K562 (cell line): ENCODE measurements around the gene SPON2. TPM values are rescaled to one million over a fixed set of nuclear protein-coding genes. Genes with fewer than 3 reads are reported as not detected.

Experiments used
- BCL6 ChIP-seq: fragments of 250-450 bp; sonication (Bioruptor Pico); IDR thresholded peaks from 2 replicates; pipeline ENCODE4 v1.4.0; 2020
- CREBBP ChIP-seq: IDR thresholded peaks from one replicate; pipeline ENCODE4 v1.6.1; 2012; ENCODE audit warnings: low read depth, mild to moderate bottlenecking, control low read depth, inconsistent platforms, low read length
- CSDE1 ChIP-seq, 2 experiments: fragments of 450-650 bp; IDR thresholded peaks; 2 replicates each; pipeline ENCODE4 v1.6.1; 2016; ENCODE audit warnings: mild to moderate bottlenecking in 1 of 2
- EGR1 ChIP-seq: fragments of 450-650 bp; conservative IDR thresholded peaks from 2 replicates; pipeline ENCODE4 v1.6.1; 2017; ENCODE audit warnings: mild to moderate bottlenecking
- ETS1 ChIP-seq: conservative IDR thresholded peaks from 2 replicates; pipeline ENCODE4 v1.6.1; 2011; ENCODE audit warnings: low read depth, mild to moderate bottlenecking, low read length; ENCODE audit not compliant: control insufficient read depth
- HDAC1 ChIP-seq, 2 experiments: fragments of 450-650 bp; IDR thresholded peaks; 2 replicates each; pipeline ENCODE4 v1.6.1; 2016 to 2017; ENCODE audit warnings: inconsistent platforms in 1 of 2, mild to moderate bottlenecking in 1 of 2, moderate library complexity in 1 of 2
- HEY1 ChIP-seq: fragments of 250-450 bp; sonication (Bioruptor Pico); IDR thresholded peaks from 2 replicates; pipeline ENCODE4 v1.5.0; 2020; ENCODE audit warnings: mild to moderate bottlenecking, moderate library complexity, borderline replicate concordance
- HMGN3 ChIP-seq: IDR thresholded peaks from 2 replicates; pipeline ENCODE4 v1.6.1; 2011; ENCODE audit warnings: borderline replicate concordance, low read depth, mild to moderate bottlenecking, mixed read lengths, low read length; ENCODE audit not compliant: insufficient read length; ENCODE audit errors: extremely low read depth
- NFIX ChIP-seq: fragments of 250-450 bp; sonication (Bioruptor Pico); IDR thresholded peaks from 2 replicates; pipeline ENCODE4 v1.4.0; 2020; ENCODE audit warnings: low read depth, mild to moderate bottlenecking, moderate library complexity
- NR2F6 ChIP-seq: fragments of 450-650 bp; formaldehyde crosslinking; IDR thresholded peaks from 2 replicates; pipeline ENCODE4 v1.4.0; 2020; ENCODE audit warnings: mild to moderate bottlenecking
- POLR2G ChIP-seq: fragments of 200-400 bp; formaldehyde crosslinking; IDR thresholded peaks from 2 replicates; pipeline ENCODE4 v1.6.1; 2017; ENCODE audit warnings: low read depth, mild to moderate bottlenecking, antibody characterized with exemption, low read length, moderate library complexity
- POLR3A ChIP-seq: IDR thresholded peaks from 2 replicates; pipeline ENCODE4 v1.6.1; 2011; ENCODE audit warnings: borderline replicate concordance, mild to moderate bottlenecking, moderate library complexity; ENCODE audit not compliant: insufficient read length, insufficient read depth; ENCODE audit errors: extremely low read depth
- PURB ChIP-seq: sonication (generic); formaldehyde crosslinking; IDR thresholded peaks from 2 replicates; pipeline ENCODE4 v1.9.0; 2021; ENCODE audit warnings: low read depth, mild to moderate bottlenecking, missing genetic modification reagents
- RAD21 ChIP-seq, 2 experiments: fragments of 250-450 bp in 1 of 2; fragments of 450-650 bp in 1 of 2; sonication (Bioruptor Pico) in 1 of 2; formaldehyde crosslinking in 1 of 2; IDR thresholded peaks in 1 of 2; conservative IDR thresholded peaks in 1 of 2; 2 replicates each; pipeline versions ENCODE4 v1.4.0 to v1.8.0; 2020 to 2022; ENCODE audit warnings: mild to moderate bottlenecking in 2 of 2, moderate library complexity in 1 of 2
- RBM22 ChIP-seq: fragments of 200-400 bp; formaldehyde crosslinking; IDR thresholded peaks from 2 replicates; pipeline ENCODE4 v1.6.1; 2018; ENCODE audit warnings: low read length, low read depth; ENCODE audit not compliant: poor library complexity, severe bottlenecking
- RBM39 ChIP-seq: fragments of 200-400 bp; formaldehyde crosslinking; optimal IDR thresholded peaks from 2 replicates; pipeline ENCODE3; 2018; ENCODE audit warnings: low read depth, low read length
- TBL1XR1 ChIP-seq, 2 experiments: IDR thresholded peaks; 2 replicates each; pipeline ENCODE4 v1.6.1; 2012; ENCODE audit warnings: improper control_type of control experiment in 2 of 2, low read length in 2 of 2, mild to moderate bottlenecking in 1 of 2
- TBP ChIP-seq: optimal IDR thresholded peaks from 2 replicates; pipeline ENCODE3; 2011; ENCODE audit warnings: low read depth, low read length, improper control_type of control experiment
- TRIM28 ChIP-seq: fragments of 450-650 bp; IDR thresholded peaks from 2 replicates; pipeline ENCODE4 v1.6.1; 2017
- ZNF23 ChIP-seq: fragments of 250-450 bp; sonication (Bioruptor Pico); IDR thresholded peaks from 2 replicates; pipeline ENCODE4 v1.4.0; 2020; ENCODE audit warnings: mild to moderate bottlenecking
- ZNF232 ChIP-seq: sonication (generic); formaldehyde crosslinking; IDR thresholded peaks from 2 replicates; pipeline ENCODE4 v1.8.0; 2022; ENCODE audit warnings: mild to moderate bottlenecking, missing genetic modification reagents
- ZNF280A ChIP-seq: fragments of 450-650 bp; IDR thresholded peaks from 2 replicates; pipeline ENCODE4 v1.6.1; 2018; ENCODE audit warnings: mild to moderate bottlenecking, low read depth; ENCODE audit not compliant: partially characterized antibody
- ZNF518B ChIP-seq: fragments of 250-450 bp; sonication (Bioruptor Pico); IDR thresholded peaks from 2 replicates; pipeline ENCODE4 v1.5.0; 2021; ENCODE audit warnings: mild to moderate bottlenecking, moderate library complexity
- polyA plus RNA-seq, 8 experiments: library from polyadenylated mRNA; depleted of rRNA in 4 of 8; stranded (reverse) in 5 of 8; unstranded in 3 of 8; fragments of >200 nt; fragmentation: Nextera tagmentation in 2 of 8; fragmentation: Illumina TruSeq in 1 of 8; extraction: Ambion mirVana in 2 of 8; extraction: Trizol in 1 of 8; gene quantifications; 2 replicates each; pipeline versions ENCODE4 v1.2.1 to v1.2.3, GENCODE V29; 2011 to 2014; ENCODE audit warnings: inconsistent platforms in 1 of 8, missing spikeins in 1 of 8
- total RNA-seq, 7 experiments: library from RNA; depleted of rRNA in 6 of 7; stranded (reverse); fragments of >200 nt in 6 of 7; fragmentation: Illumina TruSeq in 2 of 7; extraction: Trizol in 2 of 7; gene quantifications; 2 replicates each; pipeline versions ENCODE4 v1.2.1 to v1.2.3, GENCODE V29; 2011 to 2021; ENCODE audit warnings: low replicate concordance in 1 of 7

Gene SPON2
- total and polyA plus RNA-seq, 9 of the 15 experiments (the other 6 are each of a cell fraction or from before 2014, with no cell fraction given): 0.21 to 2.2 (median 0.83) TPM

- TF ChIP-seq HMGN3 (no peak), NR2F6 (CRISPR knock-in tag) (no peak), BCL6 (CRISPR knock-in tag) (no peak), NFIX (CRISPR knock-in tag) (no peak), RAD21 (CRISPR knock-in tag; conservative IDR thresholded peaks at IDR 0.05 in 1 of 2, IDR thresholded peaks at IDR 0.05 in 1 of 2) (peak; percentile 89 to 96), RBM22 (no peak), ZNF232 (CRISPR knock-in tag) (no peak), PURB (CRISPR knock-in tag) (no peak), HDAC1 (IDR thresholded peaks at IDR 0.05) (no peak), POLR2G (no peak), HEY1 (CRISPR knock-in tag) (no peak), RBM39 (no peak), ETS1 (no peak), POLR3A (no peak), CREBBP (no peak), TRIM28 (no peak), ZNF280A (no peak), ZNF518B (CRISPR knock-in tag) (no peak), ZNF23 (CRISPR knock-in tag) (no peak), TBP (no peak), EGR1 (peak; percentile 82), TBL1XR1 (IDR thresholded peaks at IDR 0.05; ENCODE audit: low read length in 2 of 2) (no peak), CSDE1 (IDR thresholded peaks at IDR 0.05) (no peak)
Observed at GRCh38 chr4:1130316-1131186, 41.8 kb downstream of the SPON2 start (continued).
